ENCODE data around the gene BLOC1S5. TPM values are rescaled to one million over a fixed set of nuclear protein-coding genes. Genes with fewer than 3 reads are reported as not detected.
A peak's percentile ranks its signal among the peaks of the same experiment; 100 is the strongest.
"Not testable (repeated sequence)": the region's sequence is repeated elsewhere in the genome, so short reads cannot be mapped to it uniquely, and the experiment has no call there.

BLOC1S5 gene
- total and polyA plus RNA-seq, 7 experiments from 2014 or later: 9.6 to 39.2 (median 24.9) TPM

GRCh38 chr6:8057263-8057662, 6.9 kb downstream of the BLOC1S5 start:
- ChIA-PET CTCF (interaction anchor here (0.7 to 1.3 kb wide), 2 partner anchors 334 to 336 kb away, joined by 3 to 4 read pairs; no protein-coding TSS in a partner anchor), POLR2A (interaction anchor here (0.8 kb wide), 1 partner anchor 344 kb away, joined by 5 read pairs; no protein-coding TSS in a partner anchor)
- intact Hi-C loops (cut with micrococcal nuclease): no loop called here
- Histone ChIP-seq H3K27ac (ENCODE audit: low read depth, low read length) (no peak overlapping the region), H3K36me3 (ENCODE audit: control insufficient read depth in 2 of 3, insufficient read depth in 3 of 3, low read length in 3 of 3) (peaks cover 0 to 16% (median 3%) of the 10 kb centered on the region in 3 experiments), H3K4me1 (ENCODE audit: control insufficient read depth in 2 of 2, insufficient read depth in 2 of 2, low read length in 2 of 2) (no peaks in the 10 kb centered on the region), H3K9me3 (ENCODE audit: control insufficient read depth in 2 of 3, low read length in 3 of 3) (no peaks in the 10 kb centered on the region), H3K4me3 (ENCODE audit: low read length) (no peak overlapping the region), H3K27me3 (ENCODE audit: control insufficient read depth in 2 of 2, insufficient read depth in 2 of 2, low read length in 2 of 2) (no peaks in the 10 kb centered on the region)
- peaks cover 2 to 48% (median 21%) of the 10 kb centered on the region in 5 donors for H3K36me3 Mint-ChIP-seq
- no peaks in the 10 kb centered on the region for H3K9me3 Mint-ChIP-seq
- ATAC-seq (no peak), DNase-seq (no peak)
- H3K4me3 Mint-ChIP-seq: no peak overlapping the region
- no peaks in the 10 kb centered on the region for H3K27me3 Mint-ChIP-seq
- no peak overlapping the region for H3K27ac Mint-ChIP-seq
- H3K4me1 Mint-ChIP-seq: peaks cover 0 to 25% (median 4%) of the 10 kb centered on the region in 7 donors

DNA sequence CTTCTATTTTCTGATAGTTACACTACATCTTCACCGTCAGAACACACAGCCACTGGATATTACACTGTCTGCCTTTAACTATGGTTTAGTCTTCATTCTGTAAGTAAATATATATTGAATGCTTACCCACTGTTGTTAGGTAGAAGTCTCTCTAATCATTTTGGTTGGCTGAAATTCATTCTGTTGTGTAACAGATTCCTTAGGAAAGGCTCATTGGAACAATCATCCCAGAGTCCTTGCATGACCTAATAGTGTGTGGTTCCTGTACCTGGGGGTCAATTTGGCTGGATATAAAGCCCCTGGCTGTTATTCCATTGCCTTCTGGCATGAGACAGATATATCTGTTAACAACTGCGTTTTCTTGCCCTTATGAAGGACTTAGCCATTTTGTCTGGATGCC, 9.9 kb downstream of the BLOC1S5 start:
- no peak overlapping the region for H3K4me3 Mint-ChIP-seq
- H3K36me3 ChIP-seq (ENCODE audit: control insufficient read depth in 2 of 3, insufficient read depth in 3 of 3, low read length in 3 of 3): peaks cover 0 to 17% (median 3%) of the 10 kb centered on the region in 3 experiments
- H3K27ac ChIP-seq (ENCODE audit: low read depth, low read length): no peak overlapping the region
- ChIA-PET CTCF (no interaction called here), POLR2A (no interaction called here)
- H3K36me3 Mint-ChIP-seq: peaks cover 8 to 60% (median 25%) of the 10 kb centered on the region in 5 donors
- H3K9me3 Mint-ChIP-seq: peaks cover 0 to 2% (median 0%) of the 10 kb centered on the region in 11 donors
- no peaks in the 10 kb centered on the region for H3K9me3 ChIP-seq (ENCODE audit: control insufficient read depth in 2 of 3, low read length in 3 of 3)
- H3K4me1 ChIP-seq (ENCODE audit: control insufficient read depth in 2 of 2, insufficient read depth in 2 of 2, low read length in 2 of 2): no peaks in the 10 kb centered on the region
- H3K27ac Mint-ChIP-seq: no peak overlapping the region
- intact Hi-C loops (cut with micrococcal nuclease): no loop called here
- H3K27me3 Mint-ChIP-seq: no peaks in the 10 kb centered on the region
- DNase-seq: no peak
- no peaks in the 10 kb centered on the region for H3K27me3 ChIP-seq (ENCODE audit: control insufficient read depth in 2 of 2, insufficient read depth in 2 of 2, low read length in 2 of 2)
- H3K4me3 ChIP-seq (ENCODE audit: low read length): no peak overlapping the region
- ATAC-seq: no peak
- peaks cover 0 to 26% (median 4%) of the 10 kb centered on the region in 7 donors for H3K4me1 Mint-ChIP-seq

GRCh38 chr6:8047541-8048292, 16.5 kb downstream of the BLOC1S5 start:
- no peaks in the 10 kb centered on the region for H3K4me1 ChIP-seq (ENCODE audit: control insufficient read depth in 2 of 2, insufficient read depth in 2 of 2, low read length in 2 of 2)
- H3K27ac ChIP-seq (ENCODE audit: low read depth, low read length): no peak overlapping the region
- H3K4me3 Mint-ChIP-seq: no peak overlapping the region
- no peak overlapping the region for H3K4me3 ChIP-seq (ENCODE audit: low read length)
- peaks cover 0 to 25% (median 5%) of the 10 kb centered on the region in 7 donors for H3K4me1 Mint-ChIP-seq
- no peaks in the 10 kb centered on the region for H3K27me3 ChIP-seq (ENCODE audit: control insufficient read depth in 2 of 2, insufficient read depth in 2 of 2, low read length in 2 of 2)
- H3K27me3 Mint-ChIP-seq: no peaks in the 10 kb centered on the region
- H3K27ac Mint-ChIP-seq: no peak overlapping the region
- ATAC-seq (no peak), DNase-seq (no peak)
- peaks cover 0 to 36% (median 9%) of the 10 kb centered on the region in 11 donors for H3K9me3 Mint-ChIP-seq
- POLR2A ChIA-PET: no interaction called here
- intact Hi-C loops (cut with micrococcal nuclease): no loop called here
- H3K9me3 ChIP-seq (ENCODE audit: control insufficient read depth in 2 of 3, low read length in 3 of 3): peaks cover 0 to 3% (median 0%) of the 10 kb centered on the region in 3 experiments
- H3K36me3 ChIP-seq (ENCODE audit: control insufficient read depth in 2 of 3, insufficient read depth in 3 of 3, low read length in 3 of 3): peaks cover 0 to 16% (median 0%) of the 10 kb centered on the region in 3 experiments
- CTCF ChIA-PET: no interaction called here
- peaks cover 25 to 82% (median 58%) of the 10 kb centered on the region in 5 donors for H3K36me3 Mint-ChIP-seq

- Mint-ChIP-seq H3K9me3 (peaks cover 0 to 36% (median 9%) of the 10 kb centered on the region in 11 donors), H3K36me3 (peaks cover 18 to 77% (median 63%) of the 10 kb centered on the region in 5 donors), H3K4me1 (peaks cover 0 to 21% (median 5%) of the 10 kb centered on the region in 7 donors)
- H3K27me3 ChIP-seq (ENCODE audit: control insufficient read depth in 2 of 2, insufficient read depth in 2 of 2, low read length in 2 of 2); H3K27me3 Mint-ChIP-seq; intact Hi-C loops (cut with micrococcal nuclease); H3K4me3 Mint-ChIP-seq; H3K4me3 ChIP-seq (ENCODE audit: low read length); H3K27ac Mint-ChIP-seq; DNase-seq; H3K4me1 ChIP-seq (ENCODE audit: control insufficient read depth in 2 of 2, insufficient read depth in 2 of 2, low read length in 2 of 2); POLR2A ChIA-PET; H3K27ac ChIP-seq (ENCODE audit: low read depth, low read length); H3K9me3 ChIP-seq (ENCODE audit: control insufficient read depth in 2 of 3, low read length in 3 of 3); ATAC-seq; CTCF ChIA-PET: not testable (repeated sequence)
- peaks cover 0 to 19% (median 0%) of the 10 kb centered on the region in 3 experiments for H3K36me3 ChIP-seq (ENCODE audit: control insufficient read depth in 2 of 3, insufficient read depth in 3 of 3, low read length in 3 of 3)
Measured at GRCh38 chr6:8045769-8046168, 18.4 kb downstream of the BLOC1S5 start.

- Histone ChIP-seq H3K36me3 (ENCODE audit: control insufficient read depth in 2 of 3, insufficient read depth in 3 of 3, low read length in 3 of 3) (peaks cover 0 to 30% (median 0%) of the 10 kb centered on the region in 3 experiments), H3K4me3 (ENCODE audit: low read length) (no peak overlapping the region), H3K27me3 (ENCODE audit: control insufficient read depth in 2 of 2, insufficient read depth in 2 of 2, low read length in 2 of 2) (no peaks in the 10 kb centered on the region), H3K4me1 (ENCODE audit: control insufficient read depth in 2 of 2, insufficient read depth in 2 of 2, low read length in 2 of 2) (no peaks in the 10 kb centered on the region), H3K27ac (ENCODE audit: low read depth, low read length) (no peak overlapping the region), H3K9me3 (ENCODE audit: control insufficient read depth in 2 of 3, low read length in 3 of 3) (peaks cover 0 to 3% (median 0%) of the 10 kb centered on the region in 3 experiments)
- peaks cover 29 to 89% (median 75%) of the 10 kb centered on the region in 5 donors for H3K36me3 Mint-ChIP-seq
- DNase-seq: no peak
- no peaks in the 10 kb centered on the region for H3K27me3 Mint-ChIP-seq
- peaks cover 0 to 36% (median 10%) of the 10 kb centered on the region in 11 donors for H3K9me3 Mint-ChIP-seq
- peak overlapping the region in 1 of 9 donors; percentile 14 for H3K27ac Mint-ChIP-seq
- CTCF ChIA-PET: no interaction called here
- peak; percentile 32 for ATAC-seq
- POLR2A ChIA-PET: no interaction called here
- H3K4me1 Mint-ChIP-seq: peaks cover 0 to 28% (median 12%) of the 10 kb centered on the region in 7 donors
- intact Hi-C loops (cut with micrococcal nuclease): no loop called here
- H3K4me3 Mint-ChIP-seq: no peak overlapping the region
Measured at GRCh38 chr6:8043221-8043620, 21.0 kb downstream of the BLOC1S5 start.

- Histone ChIP-seq H3K9me3 (ENCODE audit: control insufficient read depth in 2 of 3, low read length in 3 of 3) (peaks cover 0 to 3% (median 0%) of the 10 kb centered on the region in 3 experiments), H3K27ac (ENCODE audit: low read depth, low read length) (no peak overlapping the region), H3K27me3 (ENCODE audit: control insufficient read depth in 2 of 2, insufficient read depth in 2 of 2, low read length in 2 of 2) (no peaks in the 10 kb centered on the region), H3K36me3 (ENCODE audit: control insufficient read depth in 2 of 3, insufficient read depth in 3 of 3, low read length in 3 of 3) (peaks cover 0 to 30% (median 0%) of the 10 kb centered on the region in 3 experiments), H3K4me1 (ENCODE audit: control insufficient read depth in 2 of 2, insufficient read depth in 2 of 2, low read length in 2 of 2) (no peaks in the 10 kb centered on the region), H3K4me3 (ENCODE audit: low read length) (no peak overlapping the region)
- no peaks in the 10 kb centered on the region for H3K27me3 Mint-ChIP-seq
- ChIA-PET POLR2A (no interaction called here), CTCF (no interaction called here)
- no peak for DNase-seq
- H3K4me1 Mint-ChIP-seq: peaks cover 9 to 32% (median 19%) of the 10 kb centered on the region in 7 donors
- intact Hi-C loops (cut with micrococcal nuclease): no loop called here
- peaks cover 23 to 89% (median 74%) of the 10 kb centered on the region in 5 donors for H3K36me3 Mint-ChIP-seq
- H3K9me3 Mint-ChIP-seq: peaks cover 0 to 30% (median 9%) of the 10 kb centered on the region in 11 donors
- no peak overlapping the region for H3K4me3 Mint-ChIP-seq
- H3K27ac Mint-ChIP-seq: no peak overlapping the region
- ATAC-seq: no peak
Measured at GRCh38 chr6:8041913-8042583, 22.1 kb downstream of the BLOC1S5 start.
